Pons (tissue), 1 donor: ENCODE results near the gene MAP3K21.

Experiments used
- DNase-seq: peaks from one replicate; pipeline ENCODE4 v3.0.0-alpha.2; 2016; ENCODE audit warnings: low spot score

MAP3K21 gene

DNA sequence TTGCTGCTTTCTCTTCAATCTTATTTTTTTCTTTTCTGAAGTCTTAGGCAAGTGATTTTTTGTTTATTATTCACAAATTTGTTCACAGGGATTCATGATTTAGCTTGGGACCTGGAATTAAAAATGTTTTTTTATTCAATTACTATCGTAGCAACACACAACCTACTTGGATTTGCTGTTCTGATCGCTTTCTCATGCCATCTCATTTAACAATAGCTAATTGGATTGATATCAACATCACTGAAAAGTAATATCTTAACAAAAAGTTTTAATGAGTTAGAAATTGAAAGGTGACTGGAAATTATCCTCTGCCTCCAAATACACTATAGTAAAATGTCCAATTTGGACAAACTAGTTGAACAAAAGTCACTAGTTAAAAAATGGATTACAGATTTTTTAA, 32.4 kb downstream of the MAP3K21 start:
- no peak for DNase-seq

- DNase-seq = no peak
These were observed 33.1 kb downstream of the MAP3K21 start for GRCh38 chr1:233360525-233361102.

DNA sequence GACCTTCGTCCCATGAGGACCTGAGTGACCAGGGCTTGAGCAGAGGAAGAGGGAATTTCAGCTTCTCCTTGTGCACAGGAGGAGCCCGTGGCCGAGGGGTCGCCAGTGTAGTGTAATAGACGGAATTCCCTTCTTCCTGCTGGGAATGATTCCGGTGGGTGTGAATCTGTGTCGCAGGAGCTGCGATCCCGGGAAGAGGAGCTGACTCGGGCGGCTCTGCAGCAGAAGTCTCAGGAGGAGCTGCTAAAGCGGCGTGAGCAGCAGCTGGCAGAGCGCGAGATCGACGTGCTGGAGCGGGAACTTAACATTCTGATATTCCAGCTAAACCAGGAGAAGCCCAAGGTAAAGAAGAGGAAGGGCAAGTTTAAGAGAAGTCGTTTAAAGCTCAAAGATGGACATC, 34.4 kb downstream of the MAP3K21 start:
- no peak for DNase-seq

- DNase-seq = no peak
These were observed 35.2 kb downstream of the MAP3K21 start for GRCh38 chr1:233362743-233363142.

DNA sequence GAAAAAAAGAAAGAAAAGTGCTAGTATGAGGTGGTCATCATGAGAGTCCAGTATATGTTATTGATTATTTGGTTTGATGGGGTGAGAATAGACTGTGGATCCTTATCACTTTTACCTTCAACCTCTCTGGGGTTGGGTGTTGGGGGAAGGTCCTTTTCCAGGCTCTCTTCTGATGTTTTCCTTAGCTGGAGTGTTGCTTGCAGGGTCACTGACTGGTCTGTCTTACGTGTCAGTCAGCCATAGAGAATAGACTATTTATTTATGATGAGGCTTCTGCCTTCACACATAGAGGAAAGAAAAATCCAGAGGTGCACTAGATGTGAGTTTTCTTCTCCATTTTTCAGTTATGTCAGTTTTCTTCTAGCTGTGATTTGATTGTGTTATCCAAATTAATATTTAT, 36.5 kb downstream of the MAP3K21 start:
- DNase-seq = no peak

DNA sequence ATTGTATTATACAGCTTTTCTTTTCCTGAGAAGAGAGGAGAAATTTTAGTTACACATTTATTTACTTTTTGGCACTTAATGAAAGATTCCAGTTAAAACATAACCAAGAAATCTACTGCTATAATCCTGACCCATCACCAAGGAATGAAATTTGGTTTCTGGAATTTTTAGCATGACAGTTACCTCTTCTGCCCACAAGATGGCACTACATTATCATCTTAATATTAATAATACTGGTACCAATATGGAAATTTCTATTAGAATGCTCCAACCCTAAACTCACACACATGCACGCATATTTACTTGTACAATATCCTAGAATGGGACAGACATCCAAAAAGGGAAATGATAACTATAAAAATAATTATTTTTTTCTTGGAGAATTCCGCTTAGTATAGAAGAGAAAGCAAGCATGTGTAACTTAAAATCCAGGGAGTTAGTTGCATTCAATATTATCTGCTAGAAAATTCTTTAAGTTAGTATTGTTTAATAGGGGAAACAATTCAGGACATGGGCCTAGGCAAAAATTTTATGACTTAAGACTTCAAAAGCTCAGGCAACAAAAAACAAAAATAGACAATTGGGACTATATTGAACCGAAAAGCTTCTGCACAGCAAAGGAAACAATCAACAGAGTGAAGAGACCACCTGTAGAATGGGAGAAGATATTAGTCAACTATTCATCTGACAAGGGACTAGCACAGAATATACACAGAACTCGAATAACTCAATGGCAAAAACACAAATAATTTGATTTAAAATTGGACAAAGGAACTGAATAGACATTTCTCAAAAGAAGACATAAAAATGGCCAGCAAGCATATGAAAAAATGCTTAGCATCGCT, 37.4 kb downstream of the MAP3K21 start:
- DNase-seq = peak; percentile 5

DNA sequence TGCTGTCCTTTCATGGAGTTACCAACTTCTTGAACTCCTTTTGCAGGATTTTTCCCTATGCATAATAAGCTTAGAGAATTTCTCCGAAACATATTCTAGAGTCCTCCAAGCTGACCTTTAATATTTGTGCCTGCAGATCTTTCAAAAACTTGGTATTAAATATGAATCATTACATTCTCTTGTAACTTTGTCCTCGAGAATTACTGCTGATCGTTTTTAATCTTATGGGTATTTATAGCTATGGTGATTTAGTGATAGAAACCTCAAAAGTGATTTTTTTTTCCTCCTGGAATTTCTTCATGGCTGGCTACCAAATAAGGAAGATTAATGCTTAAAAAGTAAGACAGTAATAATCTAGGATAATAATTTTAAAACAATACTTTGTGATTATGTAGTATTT, 39.1 kb downstream of the MAP3K21 start:
- DNase-seq = no peak

GRCh38 chr1:233367057-233367803, 39.7 kb downstream of the MAP3K21 start:
- no peak for DNase-seq

DNA sequence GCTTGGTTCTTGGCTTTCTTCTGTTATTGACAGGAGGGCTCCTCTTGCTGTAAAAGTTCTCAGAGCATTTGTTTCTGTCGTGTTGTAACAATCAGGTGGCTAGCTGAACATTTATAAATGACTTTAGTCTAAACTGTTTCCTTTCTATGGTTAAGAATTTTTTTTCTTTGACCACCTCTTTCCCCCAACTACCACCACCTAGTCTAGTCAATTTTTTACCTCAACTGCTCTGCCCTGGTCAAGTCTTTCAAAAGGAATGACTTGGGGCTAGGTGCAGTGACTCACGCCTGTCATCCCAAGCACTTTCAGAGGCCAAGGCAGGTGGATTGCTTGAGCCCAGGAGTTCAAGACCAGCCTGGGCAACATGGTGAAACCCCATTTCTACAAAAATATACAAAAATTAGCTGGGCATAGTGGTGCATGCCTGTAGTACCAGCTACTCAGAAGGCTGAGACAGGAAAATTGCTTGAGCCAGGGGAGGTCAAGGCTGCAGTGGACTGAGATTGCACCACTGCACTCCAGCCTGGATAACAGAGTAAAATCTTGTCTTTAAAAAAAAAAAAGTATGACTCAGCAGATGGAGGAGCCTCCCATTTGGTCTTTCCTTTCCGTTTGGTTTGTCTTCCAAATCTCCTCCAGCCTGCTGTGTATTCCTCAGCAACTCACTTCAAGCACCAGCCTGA, 40.7 kb downstream of the MAP3K21 start:
- DNase-seq = no peak

DNA sequence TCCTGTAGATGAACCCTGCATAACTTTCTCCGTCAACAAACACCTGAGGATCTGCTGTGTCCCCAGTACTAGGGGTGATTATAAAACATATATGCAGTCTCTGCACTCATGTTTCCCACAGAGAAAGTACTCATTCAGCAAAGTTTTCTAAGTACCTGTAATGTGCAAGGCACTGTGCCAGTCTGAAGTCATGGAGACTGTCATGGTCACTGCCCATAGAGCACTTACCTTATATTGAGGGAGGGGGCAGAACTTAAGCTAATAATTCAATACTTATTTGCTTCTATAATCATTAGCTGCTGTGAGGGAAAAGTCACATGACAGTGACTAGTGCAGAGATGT, 41.2 kb downstream of the MAP3K21 start:
- no peak for DNase-seq

- no peak for DNase-seq
These were observed 44.9 kb downstream of the MAP3K21 start for GRCh38 chr1:233372218-233373120.

DNA sequence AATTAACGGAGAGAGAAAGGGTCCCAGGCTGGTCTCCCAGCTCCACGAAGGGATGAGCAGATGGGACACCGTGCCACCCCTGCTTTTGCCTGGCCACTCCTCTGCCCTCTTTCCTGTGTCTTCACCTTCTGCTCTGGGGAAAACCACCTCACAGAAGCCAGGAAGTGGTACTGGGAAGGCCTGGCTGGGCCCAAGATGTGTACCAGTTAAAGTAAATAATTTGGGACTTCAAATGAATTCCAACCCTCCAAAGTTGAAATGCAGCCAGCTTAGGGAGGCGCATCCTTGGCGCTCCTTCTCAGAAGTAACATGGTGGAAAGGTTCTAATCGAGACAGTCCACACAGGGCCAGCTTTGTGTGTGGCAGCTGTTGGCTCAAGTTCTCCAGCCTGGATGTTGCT, 45.7 kb downstream of the MAP3K21 start:
- no peak for DNase-seq

DNA sequence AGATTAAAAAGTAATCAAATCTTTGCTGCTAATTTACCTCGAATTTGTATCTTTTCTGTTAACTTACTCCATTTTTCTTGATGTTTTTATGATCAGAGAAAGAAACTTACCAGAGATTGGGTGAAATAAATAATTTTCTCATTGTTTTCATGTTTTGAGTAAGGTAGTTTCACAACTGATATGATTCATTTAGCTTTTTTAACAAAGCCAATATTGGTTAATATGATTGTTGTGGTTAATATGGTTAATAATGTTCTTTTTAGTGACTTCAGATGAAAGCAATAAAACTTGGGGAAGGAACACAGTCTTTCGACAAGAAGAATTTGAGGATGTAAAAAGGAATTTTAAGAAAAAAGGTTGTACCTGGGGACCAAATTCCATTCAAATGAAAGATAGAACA, 48.1 kb downstream of the MAP3K21 start:
- no peak for DNase-seq

DNA sequence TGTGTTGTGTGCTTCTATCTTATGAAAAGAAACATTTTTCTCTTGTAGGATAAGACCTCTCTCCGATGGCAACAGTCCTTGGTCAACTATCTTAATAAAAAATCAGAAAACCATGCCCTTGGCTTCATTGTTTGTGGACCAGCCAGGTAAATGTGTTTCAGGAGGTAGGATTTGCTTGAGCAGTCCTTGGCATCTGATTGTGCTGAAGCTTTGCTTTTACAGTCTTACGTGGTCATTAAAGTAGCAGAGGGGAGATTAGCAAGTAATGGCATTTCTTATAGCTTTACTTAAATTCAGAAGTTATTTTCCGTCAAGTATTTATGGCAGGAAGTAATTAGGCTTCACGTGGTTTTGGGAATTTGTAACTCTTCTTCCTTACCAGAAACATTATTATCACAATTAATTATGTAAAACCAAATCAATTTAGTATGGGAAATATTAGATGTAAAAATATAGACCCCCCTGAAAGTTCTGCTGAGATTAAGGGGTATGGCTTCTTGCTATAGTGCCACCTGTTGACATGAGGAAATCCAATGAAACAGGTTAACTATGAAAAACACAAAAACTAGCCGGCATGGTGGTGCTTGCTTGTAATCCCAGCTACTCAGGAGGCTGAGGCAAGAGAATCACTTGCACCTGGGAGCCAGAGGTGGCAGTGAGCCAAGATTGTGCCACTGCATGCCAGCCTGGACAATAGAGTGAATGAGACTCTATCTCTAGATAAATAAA, 49.0 kb downstream of the MAP3K21 start:
- DNase-seq = no peak

- DNase-seq = no peak
These were observed 52.4 kb downstream of the MAP3K21 start for GRCh38 chr1:233379869-233380438.

DNA sequence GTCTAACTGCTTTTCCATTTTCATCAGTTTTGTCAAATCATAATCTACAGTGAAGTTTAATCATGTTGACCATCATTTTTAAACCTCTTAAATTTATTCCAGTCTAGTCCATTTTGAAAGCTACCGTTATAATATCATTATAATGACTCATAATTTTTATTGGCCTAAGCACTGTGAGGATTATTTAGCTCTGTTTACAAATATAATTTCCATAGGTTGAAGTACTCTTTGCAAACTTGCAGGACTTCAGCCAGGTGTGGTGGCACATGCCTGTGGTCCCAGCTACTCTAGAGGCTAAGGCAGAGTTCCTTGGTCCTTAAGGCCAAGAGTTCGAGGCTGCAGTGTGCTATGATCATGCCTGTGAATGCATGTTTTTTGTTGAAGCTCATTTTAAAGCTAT, 54.3 kb downstream of the MAP3K21 start:
- no peak for DNase-seq

DNA sequence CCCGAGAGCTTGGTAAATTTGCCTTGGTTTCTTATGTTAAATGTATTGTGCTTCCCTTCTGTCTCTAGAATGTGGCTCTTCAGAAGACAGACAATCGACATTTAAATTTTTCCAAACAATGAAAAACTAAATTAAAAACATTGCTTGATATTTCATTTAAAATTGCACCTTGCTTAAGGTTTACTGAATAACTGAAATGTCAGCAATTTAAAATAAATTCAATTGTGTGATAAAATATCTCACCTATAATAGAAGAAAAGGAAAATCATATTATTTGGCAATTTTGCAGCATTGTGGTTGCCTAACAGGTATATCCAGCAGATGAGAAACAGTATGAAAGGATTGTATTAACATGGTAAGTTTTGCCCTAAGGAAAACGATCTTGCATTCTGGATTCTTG, 56.5 kb downstream of the MAP3K21 start:
- DNase-seq = no peak

- no peak for DNase-seq
These were observed 58.8 kb downstream of the MAP3K21 start for GRCh38 chr1:233386336-233386735.

DNA sequence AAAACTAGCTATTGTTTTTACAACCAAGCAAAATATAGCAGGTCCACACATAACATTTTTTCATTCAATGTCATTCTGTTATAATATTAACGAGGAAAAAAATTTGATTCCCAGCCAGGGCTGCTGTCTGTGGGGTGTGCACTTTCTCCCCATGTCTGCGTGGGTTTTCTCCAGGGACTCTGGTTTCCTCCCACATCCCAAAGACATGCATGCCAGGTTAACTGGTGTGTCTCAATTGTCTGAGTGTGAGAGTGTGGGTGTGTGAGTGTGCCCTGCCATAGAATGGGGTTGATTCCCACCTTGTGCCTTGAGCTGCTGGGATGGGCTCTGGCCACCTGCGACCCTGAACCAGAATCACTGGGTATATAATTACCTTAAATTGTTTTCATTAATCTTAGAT, 60.1 kb downstream of the MAP3K21 start:
- DNase-seq = no peak

DNA sequence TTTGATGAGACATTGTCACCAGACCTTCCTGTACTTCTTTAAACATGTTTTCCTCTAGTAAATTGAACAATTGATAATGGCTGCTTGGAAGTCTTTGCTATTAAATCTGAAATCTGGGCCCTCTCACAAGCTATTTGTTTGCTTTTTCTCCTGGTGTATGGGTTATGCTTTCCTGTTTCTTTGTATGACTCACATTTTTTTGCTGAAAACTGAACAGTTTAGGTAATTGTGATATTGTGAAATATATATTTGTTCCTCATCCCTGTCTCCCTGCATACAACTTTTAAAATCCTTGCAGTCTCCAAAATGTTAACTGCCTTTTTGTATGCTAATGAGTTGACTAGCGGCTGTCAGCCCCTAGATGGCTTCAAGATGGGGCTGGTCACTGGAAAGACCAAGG, 61.6 kb downstream of the MAP3K21 start:
- no peak for DNase-seq

DNA sequence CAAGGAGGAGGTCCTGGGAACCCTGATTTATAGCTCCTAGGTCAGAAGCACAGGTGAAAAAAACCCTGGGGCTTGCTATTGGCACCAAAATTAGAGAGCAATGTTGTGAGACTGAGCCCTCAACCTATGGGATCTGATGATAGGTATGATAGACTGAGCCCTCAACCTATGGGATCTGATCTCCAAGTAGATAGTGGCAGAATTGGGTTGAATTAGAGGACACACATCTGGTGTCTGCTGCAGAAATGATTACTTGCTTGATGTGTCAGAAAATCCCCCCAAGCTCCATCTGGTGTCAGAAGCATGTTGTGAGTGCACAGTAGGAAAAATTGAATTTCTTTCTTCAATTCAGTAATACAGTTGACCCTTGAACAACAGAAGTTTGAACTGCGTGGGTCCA, 62.4 kb downstream of the MAP3K21 start:
- DNase-seq = no peak
